Adrenal gland (tissue), 12 donors: ENCODE results near the gene GRXCR2. TPM values are rescaled to one million over a fixed set of nuclear protein-coding genes. Genes with fewer than 3 reads are reported as not detected.
A peak's percentile ranks its signal among the peaks of the same experiment; 100 is the strongest.
"Not testable (repeated sequence)": the region's sequence is repeated elsewhere in the genome, so short reads cannot be mapped to it uniquely, and the experiment has no call there.

Experiments
- DNase-seq, 7 donors: peaks; one replicate each; pipeline ENCODE4 v3.0.0-alpha.2; 2019 to 2020
- H3K27ac ChIP-seq, 5 donors: fragments of 200-600 bp; sonication (generic) in 4 of 5; 1 replicate in 3 of 5; 2 replicates in 2 of 5; pipeline versions ENCODE4 v1.5.1 to v1.8.0; 2016 to 2020; ENCODE audit warnings: mild to moderate bottlenecking in 1 of 5
- H3K27me3 ChIP-seq: fragments of 200-600 bp; 2 replicates; pipeline ENCODE4 v1.8.0; 2021
- H3K36me3 ChIP-seq, 2 donors: fragments of 200-600 bp; replicated peaks in 1 of 2; 1 replicate in 1 of 2; 2 replicates in 1 of 2; pipeline versions ENCODE4 v1.5.1 to v1.8.0; 2018 to 2022
- H3K4me1 ChIP-seq, 2 donors: fragments of 200-600 bp; replicated peaks in 1 of 2; 1 replicate in 1 of 2; 2 replicates in 1 of 2; pipeline versions ENCODE4 v1.5.1 to v1.8.0; 2018 to 2021
- H3K4me3 ChIP-seq, 4 donors: fragments of 200-600 bp; sonication (generic) in 3 of 4; one replicate each; pipeline ENCODE4 v1.5.1; 2016 to 2018
- H3K9me3 ChIP-seq, 3 donors: fragments of 200-600 bp; sonication (generic) in 1 of 3; replicated peaks in 1 of 3; 1 replicate in 2 of 3; 2 replicates in 1 of 3; pipeline versions ENCODE4 v1.5.1 to v1.8.0; 2016 to 2021
- CTCF ChIP-seq, 6 experiments: fragments of 450-650 bp in 4 of 6; fragments of 200-600 bp in 2 of 6; sonication (generic) in 1 of 6; IDR thresholded peaks; 1 replicate in 5 of 6; 2 replicates in 1 of 6; pipeline versions ENCODE4 v1.5.1 to v1.8.0; 2016 to 2021; ENCODE audit warnings: antibody characterized with exemption in 6 of 6, mild to moderate bottlenecking in 2 of 6, moderate library complexity in 1 of 6
- POLR2A ChIP-seq, 2 donors: fragments of 450-650 bp; IDR thresholded peaks; one replicate each; pipeline ENCODE4 v1.6.1; 2017; ENCODE audit warnings: antibody characterized with exemption in 2 of 2, mild to moderate bottlenecking in 2 of 2, moderate library complexity in 1 of 2
- WGBS, 4 donors: extraction: QIAGEN DNeasy Blood & Tissue Kit in 2 of 4; methylation state at CpG; one replicate each; pipeline versions ENCODE4 v1.1.5 to v1.1.7; 2013 to 2017; 5-methylcytosine and 5-hydroxymethylcytosine counted together
- intact Hi-C, 2 donors: fragments of 100-400 bp; cut with DNase I; formaldehyde crosslinking; loops; one replicate each; pipeline versions ENCODE4 v1.14.1 to v1.15.0; 2022 to 2023
- polyA plus RNA-seq, 3 donors: library from polyadenylated mRNA; stranded (reverse); fragments of 200-250 nt in 2 of 3; fragments of 350-450 nt in 1 of 3; fragmentation: Illumina TruSeq in 1 of 3; extraction: RNeasy Lipid Tissue Mini Kit (QIAGEN cat#74804) in 1 of 3; gene quantifications; one replicate each; pipeline ENCODE4 v1.2.3, GENCODE V29; 2013 to 2014
- total RNA-seq, 9 donors: library from RNA; depleted of rRNA in 4 of 9; stranded (reverse); fragments of >200 nt in 4 of 9; fragments of 120-200 nt in 1 of 9; fragmentation: NEBNext Ultra II Directional in 1 of 9; extraction: Animal tissue kit (Norgen Biotek cat#: 25700) in 1 of 9; gene quantifications; one replicate each; pipeline versions ENCODE4 v1.1.0 to v1.2.4, GENCODE V29; 2013 to 2023
- donor health status: healthy with polysubstance abuse.
- donor health status: Bipolar disorder and iron deficiency.
- donor health status: DM: yes; HTN: yes; CAD: no.
- donor health status: DM: no; HTN: no; CAD: no.
- donor health status: DM: no; HTN: no; CAD: no.
- donor health status: DM: yes; HTN: yes; CAD: no.

The GRXCR2 gene
- total and polyA plus RNA-seq, 12 donors = not detected

DNA sequence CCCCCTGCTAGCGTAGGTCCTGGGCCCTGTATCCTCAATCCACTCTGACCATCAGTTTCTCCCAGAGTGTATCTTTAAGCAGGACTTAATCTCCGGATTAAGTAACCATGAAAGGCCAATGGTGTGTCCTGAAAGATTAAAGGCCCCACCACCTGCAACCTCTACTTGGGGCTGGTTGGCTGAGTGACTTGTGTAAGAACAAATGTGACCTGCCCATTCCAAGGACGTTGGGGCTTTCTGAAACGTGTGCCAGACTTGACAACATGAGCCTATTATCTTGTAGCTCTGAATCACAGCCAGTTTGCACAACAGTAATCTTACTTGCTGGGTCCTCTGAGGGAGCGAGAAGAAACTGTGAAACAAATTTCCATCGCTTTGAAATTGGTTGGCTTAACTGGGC is 34.5 kb downstream of the GRXCR2 start:
- Histone ChIP-seq H3K9me3 (no peaks in the 10 kb centered on the region), H3K27me3 (no peaks in the 10 kb centered on the region), H3K27ac (no peak overlapping the region), H3K4me3 (no peak overlapping the region), H3K4me1 (peaks cover 0 to 7% of the 10 kb centered on the region in 2 donors), H3K36me3 (no peaks in the 10 kb centered on the region)
- WGBS, 4 donors = 59 to 64% (median 63%) methylated on average over 6 of the region's 6 CpGs
- no peak for TF ChIP-seq POLR2A (IDR thresholded peaks at IDR 0.05)
- no peak for TF ChIP-seq CTCF (IDR thresholded peaks at IDR 0.05)
- DNase-seq = peak in 6 of 7 donors; percentile 63 to 82 (median 74)
- intact Hi-C loops = no loop called here

DNA sequence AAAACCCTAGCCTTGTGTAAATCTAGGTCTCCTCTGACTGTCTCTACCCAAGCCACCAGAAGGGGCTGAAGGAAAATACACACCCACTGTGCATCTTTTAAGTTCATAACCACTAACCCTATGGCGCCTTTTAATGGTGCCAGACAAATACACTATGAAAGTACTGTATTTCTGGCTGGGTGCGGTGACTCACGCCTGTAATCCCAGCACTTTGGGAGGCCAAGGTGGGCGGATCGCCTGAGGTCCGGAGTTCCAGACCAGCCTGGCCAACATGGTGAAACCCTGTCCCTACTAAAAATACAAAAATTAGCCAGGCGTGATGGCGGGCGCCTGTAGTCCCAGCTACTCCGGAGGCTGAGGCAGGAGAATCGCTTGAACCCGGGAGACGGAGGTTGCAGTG is 36.6 kb downstream of the GRXCR2 start:
- DNase-seq, H3K4me1 ChIP-seq, intact Hi-C loops, H3K27me3 ChIP-seq, H3K9me3 ChIP-seq, H3K4me3 ChIP-seq, H3K36me3 ChIP-seq: not testable (repeated sequence)
- 95 to 99% (median 97%) methylated on average over 13 of the region's 13 CpGs for WGBS, 4 donors
- peak overlapping the region in 1 of 5 donors; percentile 78 for H3K27ac ChIP-seq

DNA sequence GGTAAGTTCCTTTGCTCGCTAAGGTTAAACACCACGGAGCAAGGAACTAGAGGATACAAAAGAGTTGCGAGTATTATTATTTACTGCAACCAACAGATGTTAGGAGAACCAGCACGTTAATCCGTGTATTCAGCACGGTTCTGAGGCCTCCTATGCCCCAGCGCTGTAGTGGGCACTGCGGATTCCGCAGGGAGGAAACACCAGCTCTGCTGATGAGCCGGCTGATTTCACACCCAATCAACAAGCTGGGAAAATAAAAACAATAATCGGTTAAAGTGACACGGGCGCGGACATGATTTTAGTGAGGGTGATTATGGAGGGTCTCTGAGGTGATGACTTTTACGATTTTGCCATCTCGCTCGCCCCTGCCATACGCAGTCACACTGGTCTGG is 37.0 kb downstream of the GRXCR2 start:
- H3K36me3 ChIP-seq = no peaks in the 10 kb centered on the region
- peaks cover 0 to 7% of the 10 kb centered on the region in 2 donors for H3K4me1 ChIP-seq
- H3K4me3 ChIP-seq = peak overlapping the region in 2 of 4 donors; percentile 60 to 78
- no peaks in the 10 kb centered on the region for H3K27me3 ChIP-seq
- TF ChIP-seq POLR2A (IDR thresholded peaks at IDR 0.05) (no peak), CTCF (IDR thresholded peaks at IDR 0.05) (no peak)
- intact Hi-C loops = no loop called here
- peak overlapping the region in 4 of 5 donors; percentile 56 to 78 (median 64) for H3K27ac ChIP-seq
- no peaks in the 10 kb centered on the region for H3K9me3 ChIP-seq
- 49 to 69% (median 66%) methylated on average over 18 of the region's 18 CpGs for WGBS, 4 donors
- DNase-seq = no peak

- H3K4me3 ChIP-seq = peak within 1 kb of the TSS; percentile 38 to 86 (median 69)
- H3K27ac ChIP-seq = peak within 1 kb of the TSS in 4 of 5 donors; percentile 56 to 78 (median 64)
- WGBS, 4 donors = 1 to 4% (median 1%) methylated on average over 21 to 71 of the region's 71 CpGs
- intact Hi-C loops = no loop called here
- DNase-seq = peak; percentile 89 to 96 (median 93)
- peaks cover 0 to 11% of the 10 kb centered on the region in 2 donors for H3K4me1 ChIP-seq
- H3K27me3 ChIP-seq = no peaks in the 10 kb centered on the region
- TF ChIP-seq POLR2A (IDR thresholded peaks at IDR 0.05) = peak; percentile 71 to 82
- no peak for TF ChIP-seq CTCF (IDR thresholded peaks at IDR 0.05)
- H3K36me3 ChIP-seq = no peaks in the 10 kb centered on the region
- no peaks in the 10 kb centered on the region for H3K9me3 ChIP-seq
These were observed 37.6 kb downstream of the GRXCR2 start, which contains the start of gene PRELID2 for GRCh38 chr5:145834917-145835847. Gene PRELID2, minus strand, starts transcription at chr5:145835342. Its CDS starts 91 bp downstream, at chr5:145835251.
